ENCODE results near the gene ITK.

- TF ChIP-seq CTCF (IDR thresholded peaks at IDR 0.05; ENCODE audit: extremely low read depth in 1 of 2, insufficient read depth in 1 of 2, low read depth in 1 of 2, low read length in 2 of 2): no peak
- TF ChIP-seq POLR2A (IDR thresholded peaks at IDR 0.05; ENCODE audit: low read depth, low read length): no peak
- no peak for TF ChIP-seq EZH2 (IDR thresholded peaks at IDR 0.05; ENCODE audit: borderline replicate concordance, low read depth, low read length, severe bottlenecking)
- no peak for TF ChIP-seq MAX (IDR thresholded peaks at IDR 0.05; ENCODE audit: insufficient read depth, insufficient read length)
- TF ChIP-seq JUN (IDR thresholded peaks at IDR 0.05; ENCODE audit: borderline replicate concordance, insufficient read depth, insufficient read length, low read depth): no peak
Measured at GRCh38 chr5:157213527-157214243, 33.0 kb downstream of the ITK start.

Measured in endothelial cell of umbilical vein (primary cell).